GM23338 (cell line): Measurements from ENCODE around the gene PDE5A. TPM values are rescaled to one million over a fixed set of nuclear protein-coding genes. Genes with fewer than 3 reads are reported as not detected.

Experiments
- ATAC-seq: fragments of 200-7000 bp; cut with Tn5 transposase; 3 replicates; pipeline ENCODE4 v1.9.1; 2020
- DNase-seq: peaks from one replicate; pipeline ENCODE4 v3.0.0-alpha.2; 2015; ENCODE audit warnings: low spot score
- H2AFZ ChIP-seq: fragments of 200-600 bp; sonication (generic); 2 replicates; pipeline ENCODE4 v1.8.0; 2016; ENCODE audit warnings: antibody characterized with exemption, mild to moderate bottlenecking, moderate library complexity
- H3F3A ChIP-seq: fragments of 200-600 bp; sonication (generic); replicated peaks from 2 replicates; pipeline ENCODE4 v1.8.0; 2017; ENCODE audit warnings: antibody characterized with exemption, mixed run types, low read depth
- H3K27ac ChIP-seq: fragments of 200-600 bp; sonication (generic); 2 replicates; pipeline ENCODE4 v1.6.1; 2016; ENCODE audit warnings: low read depth
- H3K27me3 ChIP-seq: fragments of 200-600 bp; sonication (generic); 2 replicates; pipeline ENCODE4 v1.8.0; 2016; ENCODE audit warnings: mild to moderate bottlenecking, mixed run types, moderate library complexity; ENCODE audit not compliant: insufficient read depth
- H3K36me3 ChIP-seq: fragments of 200-600 bp; sonication (generic); 2 replicates; pipeline ENCODE4 v1.8.0; 2016; ENCODE audit warnings: mild to moderate bottlenecking; ENCODE audit not compliant: insufficient read depth
- H3K4me1 ChIP-seq: fragments of 200-600 bp; sonication (generic); 2 replicates; pipeline ENCODE4 v1.8.0; 2016; ENCODE audit warnings: mild to moderate bottlenecking, moderate library complexity; ENCODE audit not compliant: insufficient read depth
- H3K4me2 ChIP-seq: fragments of 200-600 bp; sonication (generic); 2 replicates; pipeline ENCODE4 v1.7.1; 2017; ENCODE audit warnings: mixed run types
- H3K4me3 ChIP-seq: fragments of 200-600 bp; sonication (generic); 2 replicates; pipeline ENCODE4 v1.6.1; 2016; ENCODE audit warnings: mixed run types
- H3K79me2 ChIP-seq: fragments of 200-600 bp; sonication (generic); replicated peaks from 2 replicates; pipeline ENCODE4 v1.8.0; 2017; ENCODE audit warnings: mild to moderate bottlenecking; ENCODE audit not compliant: insufficient read depth
- H3K9me2 ChIP-seq: fragments of 200-600 bp; sonication (generic); 2 replicates; pipeline ENCODE4 v1.8.0; 2017; ENCODE audit not compliant: insufficient read depth
- H4K20me1 ChIP-seq: fragments of 200-600 bp; sonication (generic); replicated peaks from 2 replicates; pipeline ENCODE4 v1.8.0; 2017; ENCODE audit warnings: mild to moderate bottlenecking; ENCODE audit not compliant: insufficient read depth
- H3K27ac Mint-ChIP-seq: 2 replicates; pipeline ENCODE4 v1.8.0; 2020; ENCODE audit warnings: inconsistent platforms, mild to moderate bottlenecking, moderate library complexity, mixed read lengths
- H3K27me3 Mint-ChIP-seq: 3 replicates; pipeline ENCODE4 v1.8.0; 2022; ENCODE audit warnings: low read depth, mild to moderate bottlenecking, moderate library complexity, mixed read lengths, inconsistent platforms; ENCODE audit not compliant: insufficient read depth, poor library complexity
- H3K36me3 Mint-ChIP-seq: 3 replicates; pipeline ENCODE4 v1.8.0; 2021; ENCODE audit warnings: low read depth, mild to moderate bottlenecking, inconsistent platforms, moderate library complexity, mixed read lengths
- H3K4me1 Mint-ChIP-seq: 3 replicates; pipeline ENCODE4 v1.8.0; 2020; ENCODE audit warnings: mild to moderate bottlenecking, inconsistent platforms, mixed read lengths
- H3K4me3 Mint-ChIP-seq: 3 replicates; pipeline ENCODE4 v1.8.0; 2021; ENCODE audit warnings: moderate library complexity, mild to moderate bottlenecking, inconsistent platforms, mixed read lengths
- H3K9me3 Mint-ChIP-seq: 3 replicates; pipeline ENCODE4 v1.8.0; 2020; ENCODE audit warnings: moderate library complexity, mild to moderate bottlenecking, inconsistent platforms, mixed read lengths
- CREB1 ChIP-seq: fragments of 250-450 bp; sonication (Bioruptor Pico); IDR thresholded peaks from 2 replicates; pipeline ENCODE4 v1.5.0; 2020; ENCODE audit warnings: low read depth, mild to moderate bottlenecking, moderate library complexity
- NANOG ChIP-seq: IDR thresholded peaks from 2 replicates; pipeline ENCODE4 v1.6.1; 2016; ENCODE audit warnings: antibody characterized with exemption, borderline replicate concordance
- polyA plus RNA-seq: library from polyadenylated mRNA; unstranded; fragments of >200 nt; fragmentation: Nextera tagmentation; extraction: Ambion mirVana; gene quantifications from 2 replicates; pipeline ENCODE4 v1.2.1, GENCODE V29; 2016
- total RNA-seq: library from RNA; depleted of rRNA; stranded (reverse); fragments of >200 nt; shearing (Covaris generic); gene quantifications from 2 replicates; pipeline ENCODE4 v1.2.3, GENCODE V29; 2014
- TF ChIP-seq, protein P1 (sequence below): IDR thresholded peaks from one replicate; pipeline ENCODE4 v1.6.1; 2018; ENCODE audit warnings: antibody characterized with exemption; ENCODE audit not compliant: unreplicated experiment
- TF ChIP-seq, protein P2 (sequence below): fragments of 250-450 bp; sonication (Bioruptor Pico); IDR thresholded peaks from 2 replicates; pipeline ENCODE4 v1.5.0; 2020; ENCODE audit warnings: mild to moderate bottlenecking, moderate library complexity
- TF ChIP-seq, protein P3 (sequence below): IDR thresholded peaks from 2 replicates; pipeline ENCODE4 v1.6.1; 2016; ENCODE audit warnings: antibody characterized with exemption
- TF ChIP-seq, protein P4 (sequence below), 2 experiments: fragments of 200-600 bp in 1 of 2; sonication (generic) in 1 of 2; conservative IDR thresholded peaks; 2 replicates each; pipeline versions ENCODE4 v1.5.1 to v1.6.1; 2016 to 2017; ENCODE audit warnings: antibody characterized with exemption in 2 of 2, low read depth in 2 of 2, mild to moderate bottlenecking in 2 of 2, moderate library complexity in 1 of 2

The PDE5A gene
- total and polyA plus RNA-seq, 2 experiments from 2014 or later = 15.0 to 22.6 TPM

DNA sequence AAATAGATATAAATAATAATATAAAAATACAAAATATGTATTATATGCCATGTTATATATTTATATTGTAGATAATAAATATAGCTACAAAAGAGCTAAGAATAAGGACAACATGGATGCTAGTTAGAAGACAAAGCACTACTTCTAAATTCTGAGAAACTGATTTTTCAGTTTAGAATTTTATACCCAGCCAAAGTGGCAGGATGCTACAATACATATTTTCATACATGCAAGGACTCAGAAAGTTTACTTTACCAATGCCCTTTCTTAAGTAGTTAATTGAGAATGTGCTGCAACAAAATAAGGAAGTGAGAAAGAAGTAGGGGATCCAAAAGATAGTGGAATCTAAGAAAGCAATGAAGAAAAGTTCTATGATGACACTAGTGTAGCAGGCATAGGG, 64.5 kb downstream of the PDE5A start (continued):
- TF ChIP-seq, protein P1, sequence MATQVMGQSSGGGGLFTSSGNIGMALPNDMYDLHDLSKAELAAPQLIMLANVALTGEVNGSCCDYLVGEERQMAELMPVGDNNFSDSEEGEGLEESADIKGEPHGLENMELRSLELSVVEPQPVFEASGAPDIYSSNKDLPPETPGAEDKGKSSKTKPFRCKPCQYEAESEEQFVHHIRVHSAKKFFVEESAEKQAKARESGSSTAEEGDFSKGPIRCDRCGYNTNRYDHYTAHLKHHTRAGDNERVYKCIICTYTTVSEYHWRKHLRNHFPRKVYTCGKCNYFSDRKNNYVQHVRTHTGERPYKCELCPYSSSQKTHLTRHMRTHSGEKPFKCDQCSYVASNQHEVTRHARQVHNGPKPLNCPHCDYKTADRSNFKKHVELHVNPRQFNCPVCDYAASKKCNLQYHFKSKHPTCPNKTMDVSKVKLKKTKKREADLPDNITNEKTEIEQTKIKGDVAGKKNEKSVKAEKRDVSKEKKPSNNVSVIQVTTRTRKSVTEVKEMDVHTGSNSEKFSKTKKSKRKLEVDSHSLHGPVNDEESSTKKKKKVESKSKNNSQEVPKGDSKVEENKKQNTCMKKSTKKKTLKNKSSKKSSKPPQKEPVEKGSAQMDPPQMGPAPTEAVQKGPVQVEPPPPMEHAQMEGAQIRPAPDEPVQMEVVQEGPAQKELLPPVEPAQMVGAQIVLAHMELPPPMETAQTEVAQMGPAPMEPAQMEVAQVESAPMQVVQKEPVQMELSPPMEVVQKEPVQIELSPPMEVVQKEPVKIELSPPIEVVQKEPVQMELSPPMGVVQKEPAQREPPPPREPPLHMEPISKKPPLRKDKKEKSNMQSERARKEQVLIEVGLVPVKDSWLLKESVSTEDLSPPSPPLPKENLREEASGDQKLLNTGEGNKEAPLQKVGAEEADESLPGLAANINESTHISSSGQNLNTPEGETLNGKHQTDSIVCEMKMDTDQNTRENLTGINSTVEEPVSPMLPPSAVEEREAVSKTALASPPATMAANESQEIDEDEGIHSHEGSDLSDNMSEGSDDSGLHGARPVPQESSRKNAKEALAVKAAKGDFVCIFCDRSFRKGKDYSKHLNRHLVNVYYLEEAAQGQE = no peak
- no peak for TF ChIP-seq NANOG
- TF ChIP-seq, protein P2, sequence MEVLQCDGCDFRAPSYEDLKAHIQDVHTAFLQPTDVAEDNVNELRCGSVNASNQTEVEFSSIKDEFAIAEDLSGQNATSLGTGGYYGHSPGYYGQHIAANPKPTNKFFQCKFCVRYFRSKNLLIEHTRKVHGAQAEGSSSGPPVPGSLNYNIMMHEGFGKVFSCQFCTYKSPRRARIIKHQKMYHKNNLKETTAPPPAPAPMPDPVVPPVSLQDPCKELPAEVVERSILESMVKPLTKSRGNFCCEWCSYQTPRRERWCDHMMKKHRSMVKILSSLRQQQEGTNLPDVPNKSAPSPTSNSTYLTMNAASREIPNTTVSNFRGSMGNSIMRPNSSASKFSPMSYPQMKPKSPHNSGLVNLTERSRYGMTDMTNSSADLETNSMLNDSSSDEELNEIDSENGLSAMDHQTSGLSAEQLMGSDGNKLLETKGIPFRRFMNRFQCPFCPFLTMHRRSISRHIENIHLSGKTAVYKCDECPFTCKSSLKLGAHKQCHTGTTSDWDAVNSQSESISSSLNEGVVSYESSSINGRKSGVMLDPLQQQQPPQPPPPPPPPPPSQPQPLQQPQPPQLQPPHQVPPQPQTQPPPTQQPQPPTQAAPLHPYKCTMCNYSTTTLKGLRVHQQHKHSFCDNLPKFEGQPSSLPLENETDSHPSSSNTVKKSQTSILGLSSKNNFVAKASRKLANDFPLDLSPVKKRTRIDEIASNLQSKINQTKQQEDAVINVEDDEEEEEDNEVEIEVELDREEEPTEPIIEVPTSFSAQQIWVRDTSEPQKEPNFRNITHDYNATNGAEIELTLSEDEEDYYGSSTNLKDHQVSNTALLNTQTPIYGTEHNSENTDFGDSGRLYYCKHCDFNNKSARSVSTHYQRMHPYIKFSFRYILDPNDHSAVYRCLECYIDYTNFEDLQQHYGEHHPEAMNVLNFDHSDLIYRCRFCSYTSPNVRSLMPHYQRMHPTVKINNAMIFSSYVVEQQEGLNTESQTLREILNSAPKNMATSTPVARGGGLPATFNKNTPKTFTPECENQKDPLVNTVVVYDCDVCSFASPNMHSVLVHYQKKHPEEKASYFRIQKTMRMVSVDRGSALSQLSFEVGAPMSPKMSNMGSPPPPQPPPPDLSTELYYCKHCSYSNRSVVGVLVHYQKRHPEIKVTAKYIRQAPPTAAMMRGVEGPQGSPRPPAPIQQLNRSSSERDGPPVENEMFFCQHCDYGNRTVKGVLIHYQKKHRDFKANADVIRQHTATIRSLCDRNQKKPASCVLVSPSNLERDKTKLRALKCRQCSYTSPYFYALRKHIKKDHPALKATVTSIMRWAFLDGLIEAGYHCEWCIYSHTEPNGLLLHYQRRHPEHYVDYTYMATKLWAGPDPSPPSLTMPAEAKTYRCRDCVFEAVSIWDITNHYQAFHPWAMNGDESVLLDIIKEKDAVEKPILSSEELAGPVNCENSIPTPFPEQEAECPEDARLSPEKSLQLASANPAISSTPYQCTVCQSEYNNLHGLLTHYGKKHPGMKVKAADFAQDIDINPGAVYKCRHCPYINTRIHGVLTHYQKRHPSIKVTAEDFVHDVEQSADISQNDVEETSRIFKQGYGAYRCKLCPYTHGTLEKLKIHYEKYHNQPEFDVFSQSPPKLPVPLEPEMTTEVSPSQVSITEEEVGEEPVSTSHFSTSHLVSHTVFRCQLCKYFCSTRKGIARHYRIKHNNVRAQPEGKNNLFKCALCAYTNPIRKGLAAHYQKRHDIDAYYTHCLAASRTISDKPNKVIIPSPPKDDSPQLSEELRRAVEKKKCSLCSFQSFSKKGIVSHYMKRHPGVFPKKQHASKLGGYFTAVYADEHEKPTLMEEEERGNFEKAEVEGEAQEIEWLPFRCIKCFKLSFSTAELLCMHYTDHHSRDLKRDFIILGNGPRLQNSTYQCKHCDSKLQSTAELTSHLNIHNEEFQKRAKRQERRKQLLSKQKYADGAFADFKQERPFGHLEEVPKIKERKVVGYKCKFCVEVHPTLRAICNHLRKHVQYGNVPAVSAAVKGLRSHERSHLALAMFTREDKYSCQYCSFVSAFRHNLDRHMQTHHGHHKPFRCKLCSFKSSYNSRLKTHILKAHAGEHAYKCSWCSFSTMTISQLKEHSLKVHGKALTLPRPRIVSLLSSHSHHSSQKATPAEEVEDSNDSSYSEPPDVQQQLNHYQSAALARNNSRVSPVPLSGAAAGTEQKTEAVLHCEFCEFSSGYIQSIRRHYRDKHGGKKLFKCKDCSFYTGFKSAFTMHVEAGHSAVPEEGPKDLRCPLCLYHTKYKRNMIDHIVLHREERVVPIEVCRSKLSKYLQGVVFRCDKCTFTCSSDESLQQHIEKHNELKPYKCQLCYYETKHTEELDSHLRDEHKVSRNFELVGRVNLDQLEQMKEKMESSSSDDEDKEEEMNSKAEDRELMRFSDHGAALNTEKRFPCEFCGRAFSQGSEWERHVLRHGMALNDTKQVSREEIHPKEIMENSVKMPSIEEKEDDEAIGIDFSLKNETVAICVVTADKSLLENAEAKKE (CRISPR knock-in tag) = no peak

DNA sequence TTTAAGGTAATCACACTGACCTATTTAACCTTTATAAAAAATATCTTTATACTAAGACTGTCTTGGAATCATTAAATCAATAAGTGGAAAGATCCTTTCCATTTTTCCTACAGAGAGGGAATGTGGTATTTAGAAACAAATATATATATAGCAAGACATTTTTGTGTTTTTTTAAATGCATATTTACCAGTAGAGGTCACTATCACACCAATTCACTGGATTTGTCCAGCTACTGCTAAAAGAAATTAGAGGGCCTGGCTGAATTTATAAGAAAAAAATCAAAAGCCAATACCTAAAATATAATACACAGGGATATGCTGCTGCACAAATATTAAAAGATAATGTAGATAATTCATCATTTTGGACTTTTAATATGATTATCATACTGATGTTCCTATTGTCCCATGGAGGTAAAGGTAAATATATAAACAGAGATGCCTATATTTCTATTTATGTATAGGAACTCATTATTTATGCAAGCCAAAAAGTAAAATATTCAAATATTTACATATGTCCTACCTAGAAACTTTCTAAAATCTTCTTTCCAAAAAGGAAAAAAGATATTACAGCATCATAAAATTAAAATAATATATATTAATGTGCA, 69.5 kb downstream of the PDE5A start:
- peaks cover 8% of the 10 kb centered on the region for H3K36me3 Mint-ChIP-seq
- no peak overlapping the region for H3K4me3 ChIP-seq
- H2AFZ ChIP-seq = no peak overlapping the region
- H3K4me1 ChIP-seq = no peaks in the 10 kb centered on the region
- peak; percentile 66 for DNase-seq
- H3K9me2 ChIP-seq = no peaks in the 10 kb centered on the region
- H3F3A ChIP-seq = no peaks in the 10 kb centered on the region
- 0 out of 2 replicates have a peak, but pooled peaks cover under 1% of the 10 kb centered on the region for H3K36me3 ChIP-seq
- no peak overlapping the region for H3K27ac ChIP-seq
- no peak overlapping the region for H3K4me3 Mint-ChIP-seq
- H3K27me3 Mint-ChIP-seq = no peaks in the 10 kb centered on the region
- H3K27ac Mint-ChIP-seq = no peak overlapping the region
- no peaks in the 10 kb centered on the region for H4K20me1 ChIP-seq
- no peak overlapping the region for H3K4me2 ChIP-seq
- TF ChIP-seq, protein P3, sequence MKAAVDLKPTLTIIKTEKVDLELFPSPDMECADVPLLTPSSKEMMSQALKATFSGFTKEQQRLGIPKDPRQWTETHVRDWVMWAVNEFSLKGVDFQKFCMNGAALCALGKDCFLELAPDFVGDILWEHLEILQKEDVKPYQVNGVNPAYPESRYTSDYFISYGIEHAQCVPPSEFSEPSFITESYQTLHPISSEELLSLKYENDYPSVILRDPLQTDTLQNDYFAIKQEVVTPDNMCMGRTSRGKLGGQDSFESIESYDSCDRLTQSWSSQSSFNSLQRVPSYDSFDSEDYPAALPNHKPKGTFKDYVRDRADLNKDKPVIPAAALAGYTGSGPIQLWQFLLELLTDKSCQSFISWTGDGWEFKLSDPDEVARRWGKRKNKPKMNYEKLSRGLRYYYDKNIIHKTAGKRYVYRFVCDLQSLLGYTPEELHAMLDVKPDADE = no peak
- no peak for TF ChIP-seq CREB1 (CRISPR knock-in tag)
- TF ChIP-seq, protein P4, sequence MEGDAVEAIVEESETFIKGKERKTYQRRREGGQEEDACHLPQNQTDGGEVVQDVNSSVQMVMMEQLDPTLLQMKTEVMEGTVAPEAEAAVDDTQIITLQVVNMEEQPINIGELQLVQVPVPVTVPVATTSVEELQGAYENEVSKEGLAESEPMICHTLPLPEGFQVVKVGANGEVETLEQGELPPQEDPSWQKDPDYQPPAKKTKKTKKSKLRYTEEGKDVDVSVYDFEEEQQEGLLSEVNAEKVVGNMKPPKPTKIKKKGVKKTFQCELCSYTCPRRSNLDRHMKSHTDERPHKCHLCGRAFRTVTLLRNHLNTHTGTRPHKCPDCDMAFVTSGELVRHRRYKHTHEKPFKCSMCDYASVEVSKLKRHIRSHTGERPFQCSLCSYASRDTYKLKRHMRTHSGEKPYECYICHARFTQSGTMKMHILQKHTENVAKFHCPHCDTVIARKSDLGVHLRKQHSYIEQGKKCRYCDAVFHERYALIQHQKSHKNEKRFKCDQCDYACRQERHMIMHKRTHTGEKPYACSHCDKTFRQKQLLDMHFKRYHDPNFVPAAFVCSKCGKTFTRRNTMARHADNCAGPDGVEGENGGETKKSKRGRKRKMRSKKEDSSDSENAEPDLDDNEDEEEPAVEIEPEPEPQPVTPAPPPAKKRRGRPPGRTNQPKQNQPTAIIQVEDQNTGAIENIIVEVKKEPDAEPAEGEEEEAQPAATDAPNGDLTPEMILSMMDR (conservative IDR thresholded peaks at IDR 0.05; ENCODE audit: low read depth in 2 of 2) = peak in 1 of 2 experiments; percentile 75
- H3K79me2 ChIP-seq = no peaks in the 10 kb centered on the region
- H3K4me1 Mint-ChIP-seq = no peaks in the 10 kb centered on the region
- no peaks in the 10 kb centered on the region for H3K27me3 ChIP-seq
- no peak for ATAC-seq
- H3K9me3 Mint-ChIP-seq = peaks cover 4% of the 10 kb centered on the region; the same call in 2 of the 3 replicates
